K562 (cell line): ENCODE measurements around the gene CMTM1. TPM values are rescaled to one million over a fixed set of nuclear protein-coding genes. Genes with fewer than 3 reads are reported as not detected.
A peak's percentile ranks its signal among the peaks of the same experiment; 100 is the strongest.

Experiments used
- ARID2 ChIP-seq: fragments of 450-650 bp; IDR thresholded peaks from 2 replicates; pipeline ENCODE4 v1.6.1; 2017; ENCODE audit warnings: antibody characterized with exemption, mild to moderate bottlenecking
- CBFB ChIP-seq: sonication (generic); formaldehyde crosslinking; IDR thresholded peaks from 2 replicates; pipeline ENCODE4 v1.4.0; 2020; ENCODE audit warnings: mild to moderate bottlenecking, missing genetic modification reagents
- ETS2 ChIP-seq: IDR thresholded peaks from 2 replicates; pipeline ENCODE4 v1.6.1; 2016; ENCODE audit warnings: borderline replicate concordance, missing genetic modification characterization, mild to moderate bottlenecking, moderate library complexity, missing compliant biosample characterization; ENCODE audit not compliant: poor library complexity, severe bottlenecking
- FOXA3 ChIP-seq, 2 experiments: fragments of 450-650 bp in 1 of 2; sonication (generic) in 1 of 2; formaldehyde crosslinking; IDR thresholded peaks in 1 of 2; conservative IDR thresholded peaks in 1 of 2; 2 replicates each; pipeline versions ENCODE4 v1.4.0 to v1.8.0; 2020 to 2022; ENCODE audit warnings: mild to moderate bottlenecking in 2 of 2, missing genetic modification reagents in 1 of 2
- GABPB2 ChIP-seq: fragments of 250-450 bp; sonication (Bioruptor Pico); conservative IDR thresholded peaks from 2 replicates; pipeline ENCODE4 v1.5.1; 2021; ENCODE audit warnings: mild to moderate bottlenecking
- HDAC8 ChIP-seq: fragments of 450-650 bp; IDR thresholded peaks from 2 replicates; pipeline ENCODE4 v1.6.1; 2016; ENCODE audit warnings: mild to moderate bottlenecking, missing genetic modification characterization, moderate library complexity, missing compliant biosample characterization
- HMGN3 ChIP-seq: IDR thresholded peaks from 2 replicates; pipeline ENCODE4 v1.6.1; 2011; ENCODE audit warnings: borderline replicate concordance, low read depth, mild to moderate bottlenecking, mixed read lengths, low read length; ENCODE audit not compliant: insufficient read length; ENCODE audit errors: extremely low read depth
- ID3 ChIP-seq, 2 experiments: fragments of 250-450 bp in 1 of 2; fragments of 450-650 bp in 1 of 2; sonication (Bioruptor Pico) in 1 of 2; IDR thresholded peaks; 2 replicates each; pipeline versions ENCODE4 v1.6.1 to v1.8.0; 2016 to 2021; ENCODE audit warnings: mild to moderate bottlenecking in 2 of 2, moderate library complexity in 2 of 2, missing compliant biosample characterization in 1 of 2, missing genetic modification characterization in 1 of 2
- ILK ChIP-seq: fragments of 450-650 bp; IDR thresholded peaks from 2 replicates; pipeline ENCODE4 v1.6.1; 2016; ENCODE audit warnings: missing genetic modification characterization, low read depth, mild to moderate bottlenecking, missing compliant biosample characterization, moderate library complexity, borderline replicate concordance
- KDM2B ChIP-seq: fragments of 250-450 bp; sonication (Bioruptor Pico); IDR thresholded peaks from 2 replicates; pipeline ENCODE4 v1.8.0; 2021; ENCODE audit warnings: mild to moderate bottlenecking, moderate library complexity
- MAFK ChIP-seq: IDR thresholded peaks from 2 replicates; pipeline ENCODE4 v1.6.1; 2011; ENCODE audit warnings: low read length, improper control_type of control experiment
- NONO ChIP-seq, 2 experiments: fragments of 200-400 bp in 1 of 2; fragments of 450-650 bp in 1 of 2; formaldehyde crosslinking in 1 of 2; IDR thresholded peaks; 2 replicates each; pipeline ENCODE4 v1.6.1; 2017; ENCODE audit warnings: low read depth in 2 of 2, mild to moderate bottlenecking in 2 of 2, moderate library complexity in 2 of 2, low read length in 1 of 2
- PHF20 ChIP-seq: fragments of 450-650 bp; IDR thresholded peaks from 2 replicates; pipeline ENCODE4 v1.6.1; 2018; ENCODE audit not compliant: partially characterized antibody
- PML ChIP-seq: IDR thresholded peaks from 2 replicates; pipeline ENCODE4 v1.6.1; 2012; ENCODE audit warnings: low read length, inconsistent platforms
- POLR3G ChIP-seq: IDR thresholded peaks from 2 replicates; pipeline ENCODE4 v1.6.1; 2011; ENCODE audit not compliant: insufficient read length, insufficient replicate concordance; ENCODE audit errors: extremely low read depth
- POU5F1 ChIP-seq: fragments of 150-350 bp; IDR thresholded peaks from 2 replicates; pipeline ENCODE4 v1.6.1; 2014; ENCODE audit warnings: borderline replicate concordance, low read length, low read depth, mild to moderate bottlenecking; ENCODE audit not compliant: partially characterized antibody
- PYGO2 ChIP-seq: fragments of 450-650 bp; IDR thresholded peaks from 2 replicates; pipeline ENCODE4 v1.6.1; 2016; ENCODE audit warnings: mild to moderate bottlenecking, missing genetic modification characterization, moderate library complexity, missing compliant biosample characterization
- RBM34 ChIP-seq: fragments of 200-400 bp; formaldehyde crosslinking; IDR thresholded peaks from 2 replicates; pipeline ENCODE4 v1.6.1; 2018; ENCODE audit warnings: low read length, borderline replicate concordance; ENCODE audit not compliant: insufficient read depth
- RFX7 ChIP-seq: fragments of 250-450 bp; sonication (Bioruptor Pico); IDR thresholded peaks from 2 replicates; pipeline ENCODE4 v1.5.1; 2021; ENCODE audit warnings: mild to moderate bottlenecking
- SIRT6 ChIP-seq: IDR thresholded peaks from one replicate; pipeline ENCODE4 v1.6.1; 2012; ENCODE audit warnings: low read depth, mild to moderate bottlenecking, control low read depth, inconsistent platforms, low read length, moderate library complexity
- SMAD3 ChIP-seq: fragments of 450-650 bp; formaldehyde crosslinking; conservative IDR thresholded peaks from 2 replicates; pipeline ENCODE4 v1.4.0; 2020; ENCODE audit warnings: mild to moderate bottlenecking
- ZNF232 ChIP-seq: sonication (generic); formaldehyde crosslinking; IDR thresholded peaks from 2 replicates; pipeline ENCODE4 v1.8.0; 2022; ENCODE audit warnings: mild to moderate bottlenecking, missing genetic modification reagents
- ZNF408 ChIP-seq: fragments of 250-450 bp; sonication (Bioruptor Pico); IDR thresholded peaks from 2 replicates; pipeline ENCODE4 v1.4.0; 2020; ENCODE audit warnings: low read depth, mild to moderate bottlenecking, moderate library complexity
- ZNF444 ChIP-seq: fragments of 250-450 bp; sonication (Bioruptor Pico); IDR thresholded peaks from 2 replicates; pipeline ENCODE4 v1.4.0; 2020; ENCODE audit warnings: mild to moderate bottlenecking, moderate library complexity
- ZNF644 ChIP-seq: fragments of 200-800 bp; sonication (Bioruptor generic); IDR thresholded peaks from 2 replicates; pipeline ENCODE4 v1.6.1; 2016; ENCODE audit warnings: low read depth, missing genetic modification characterization, missing compliant biosample characterization
- ZNF75A ChIP-seq: fragments of 450-650 bp; formaldehyde crosslinking; IDR thresholded peaks from 2 replicates; pipeline ENCODE4 v1.4.0; 2020; ENCODE audit warnings: mild to moderate bottlenecking
- ZNF766 ChIP-seq: fragments of 200-800 bp; sonication (Bioruptor generic); conservative IDR thresholded peaks from 2 replicates; pipeline ENCODE4 v1.6.1; 2016; ENCODE audit warnings: missing genetic modification characterization, missing compliant biosample characterization
- ZNF780A ChIP-seq: fragments of 250-450 bp; sonication (Bioruptor Pico); IDR thresholded peaks from 2 replicates; pipeline ENCODE4 v1.5.0; 2021; ENCODE audit warnings: mild to moderate bottlenecking
- ZNF785 ChIP-seq: fragments of 250-450 bp; sonication (Bioruptor Pico); IDR thresholded peaks from 2 replicates; pipeline ENCODE4 v1.4.0; 2020; ENCODE audit warnings: mild to moderate bottlenecking
- polyA plus RNA-seq, 8 experiments: library from polyadenylated mRNA; depleted of rRNA in 4 of 8; stranded (reverse) in 5 of 8; unstranded in 3 of 8; fragments of >200 nt; fragmentation: Nextera tagmentation in 2 of 8; fragmentation: Illumina TruSeq in 1 of 8; extraction: Ambion mirVana in 2 of 8; extraction: Trizol in 1 of 8; gene quantifications; 2 replicates each; pipeline versions ENCODE4 v1.2.1 to v1.2.3, GENCODE V29; 2011 to 2014; ENCODE audit warnings: inconsistent platforms in 1 of 8, missing spikeins in 1 of 8
- total RNA-seq, 7 experiments: library from RNA; depleted of rRNA in 6 of 7; stranded (reverse); fragments of >200 nt in 6 of 7; fragmentation: Illumina TruSeq in 2 of 7; extraction: Trizol in 2 of 7; gene quantifications; 2 replicates each; pipeline versions ENCODE4 v1.2.1 to v1.2.3, GENCODE V29; 2011 to 2021; ENCODE audit warnings: low replicate concordance in 1 of 7

CMTM1 gene
- total and polyA plus RNA-seq, 9 of the 15 experiments (the other 6 are each of a cell fraction or from before 2014, with no cell fraction given), result 0.25 to 2.6 (median 1.1) TPM; not detected in 2

- TF ChIP-seq ZNF785 (CRISPR knock-in tag), result no peak
- peak; percentile 51 for TF ChIP-seq HMGN3
- TF ChIP-seq ZNF780A, result no peak
- TF ChIP-seq ZNF444 (CRISPR knock-in tag), result no peak
- no peak for TF ChIP-seq GABPB2 (CRISPR knock-in tag)
- peak; percentile 97 for TF ChIP-seq ZNF232 (CRISPR knock-in tag)
- peak; percentile 30 for TF ChIP-seq PHF20
- peak; percentile 77; the same call in 1 of the 2 replicates for TF ChIP-seq ZNF766
- TF ChIP-seq POLR3G, result no peak
- TF ChIP-seq ID3 (CRISPR knock-in tag; IDR thresholded peaks at IDR 0.05), result no peak
- TF ChIP-seq ID3 (tag; IDR thresholded peaks at IDR 0.05), result 0 out of 2 replicates have a peak, but pooled peaks have one; percentile 31
- TF ChIP-seq ZNF644 (tag), result no peak; the same call in 1 of the 2 replicates
- peak; percentile 61; the same call in 1 of the 2 replicates for TF ChIP-seq PML
- no peak for TF ChIP-seq RFX7
- no peak for TF ChIP-seq NONO (IDR thresholded peaks at IDR 0.05; ENCODE audit: low read depth in 2 of 2, low read length in 1 of 2)
- TF ChIP-seq SIRT6, result no peak
- peak; percentile 69; the same call in 1 of the 2 replicates for TF ChIP-seq SMAD3 (CRISPR knock-in tag)
- TF ChIP-seq POU5F1, result peak; percentile 96
- TF ChIP-seq ZNF408 (CRISPR knock-in tag), result no peak
- TF ChIP-seq CBFB (CRISPR knock-in tag), result no peak; the same call in 1 of the 2 replicates
- peak in 1 of 2 experiments; percentile 95; a peak in 2 of 4 replicates for TF ChIP-seq FOXA3 (CRISPR knock-in tag; conservative IDR thresholded peaks at IDR 0.05 in 1 of 2, IDR thresholded peaks at IDR 0.05 in 1 of 2)
- TF ChIP-seq RBM34, result no peak
- peak; percentile 72; the same call in 1 of the 2 replicates for TF ChIP-seq KDM2B (CRISPR knock-in tag)
- TF ChIP-seq MAFK, result no peak
- TF ChIP-seq ARID2, result no peak
- no peak for TF ChIP-seq ETS2 (tag)
- TF ChIP-seq ILK (tag), result no peak
- TF ChIP-seq ZNF75A (CRISPR knock-in tag), result no peak
- peak; percentile 55; the same call in 1 of the 2 replicates for TF ChIP-seq HDAC8
- TF ChIP-seq PYGO2 (tag), result no peak
Measured at GRCh38 chr16:66552286-66553177, 13.7 kb upstream of the CMTM1 start, which contains the start of gene CKLF (continued).
